ENCODE measurements around the gene NR2C2AP. TPM values are rescaled to one million over a fixed set of nuclear protein-coding genes. Genes with fewer than 3 reads are reported as not detected.

NR2C2AP gene
- total and polyA plus RNA-seq, 2 donors (not counting 1 experiment from before 2014, with no cell fraction given): 3.3 to 4.6 TPM

- Histone ChIP-seq H3K27ac (ENCODE audit: insufficient read depth, low read length) (no peak overlapping the region), H3K4me2 (ENCODE audit: extremely low read depth, insufficient read depth, low read length) (no peak overlapping the region), H3K4me1 (ENCODE audit: control insufficient read depth, extremely low read depth, insufficient read depth, low read length) (peaks cover 2% of the 10 kb centered on the region), H3K4me3 (replicated peaks in 1 of 4; ENCODE audit: control extremely low read depth in 1 of 4, insufficient read depth in 1 of 4, low read depth in 3 of 4, low read length in 4 of 4) (no peak overlapping the region), H3K9ac (ENCODE audit: insufficient read depth, low read length) (no peak overlapping the region), H4K20me1 (ENCODE audit: control insufficient read depth, extremely low read depth, insufficient read depth, low read length) (no peaks in the 10 kb centered on the region), H3K9me3 (ENCODE audit: control insufficient read depth, insufficient read depth, low read depth, low read length) (no peaks in the 10 kb centered on the region), H2AFZ (ENCODE audit: low read length) (no peak overlapping the region), H3K36me3 (ENCODE audit: control insufficient read depth, insufficient read depth, low read length) (peaks cover 3% of the 10 kb centered on the region), H3K79me2 (ENCODE audit: control insufficient read depth, insufficient read depth, low read length) (no peaks in the 10 kb centered on the region), H3K27me3 (ENCODE audit: control insufficient read depth, insufficient read depth, low read length) (no peaks in the 10 kb centered on the region)
- no peak for DNase-seq (ENCODE audit: low read depth in 2 of 2)
- TF ChIP-seq CTCF (conservative IDR thresholded peaks at IDR 0.05 in 1 of 2, IDR thresholded peaks at IDR 0.05 in 1 of 2; ENCODE audit: low read depth in 1 of 2, low read length in 2 of 2) (no peak), EZH2 (IDR thresholded peaks at IDR 0.05; ENCODE audit: low read length, missing control alignments) (no peak)
These were observed 967 bp upstream of the NR2C2AP start for GRCh38 chr19:19204181-19204580.

GRCh38 chr19:19202707-19203011 is 555 bp downstream of the NR2C2AP start:
- peak overlapping the region; percentile 65 for H3K27ac ChIP-seq (ENCODE audit: insufficient read depth, low read length)
- TF ChIP-seq EZH2 (IDR thresholded peaks at IDR 0.05; ENCODE audit: low read length, missing control alignments) (no peak), CTCF (conservative IDR thresholded peaks at IDR 0.05 in 1 of 2, IDR thresholded peaks at IDR 0.05 in 1 of 2; ENCODE audit: low read depth in 1 of 2, low read length in 2 of 2) (no peak)

GRCh38 chr19:19201697-19202630 is 1.2 kb downstream of the NR2C2AP start:
- TF ChIP-seq EZH2 (IDR thresholded peaks at IDR 0.05; ENCODE audit: low read length, missing control alignments) (no peak), CTCF (conservative IDR thresholded peaks at IDR 0.05 in 1 of 2, IDR thresholded peaks at IDR 0.05 in 1 of 2; ENCODE audit: low read depth in 1 of 2, low read length in 2 of 2) (no peak)
- Histone ChIP-seq H3K27ac (ENCODE audit: insufficient read depth, low read length) (no peak overlapping the region), H3K27me3 (ENCODE audit: control insufficient read depth, insufficient read depth, low read length) (no peaks in the 10 kb centered on the region), H3K9ac (ENCODE audit: insufficient read depth, low read length) (no peak overlapping the region), H3K79me2 (ENCODE audit: control insufficient read depth, insufficient read depth, low read length) (no peaks in the 10 kb centered on the region), H3K4me2 (ENCODE audit: extremely low read depth, insufficient read depth, low read length) (peak overlapping the region; percentile 79), H3K36me3 (ENCODE audit: control insufficient read depth, insufficient read depth, low read length) (peaks cover 16% of the 10 kb centered on the region), H3K4me1 (ENCODE audit: control insufficient read depth, extremely low read depth, insufficient read depth, low read length) (peaks cover 2% of the 10 kb centered on the region), H3K9me3 (ENCODE audit: control insufficient read depth, insufficient read depth, low read depth, low read length) (no peaks in the 10 kb centered on the region), H2AFZ (ENCODE audit: low read length) (no peak overlapping the region), H4K20me1 (ENCODE audit: control insufficient read depth, extremely low read depth, insufficient read depth, low read length) (no peaks in the 10 kb centered on the region), H3K4me3 (replicated peaks in 1 of 4; ENCODE audit: control extremely low read depth in 1 of 4, insufficient read depth in 1 of 4, low read depth in 3 of 4, low read length in 4 of 4) (peak overlapping the region; percentile 54 to 73 (median 59))
- no peak for DNase-seq (ENCODE audit: low read depth in 2 of 2)

More at GRCh38 chr19:19202707-19203011, 555 bp downstream of the NR2C2AP start:
- Histone ChIP-seq H3K36me3 (ENCODE audit: control insufficient read depth, insufficient read depth, low read length) (peaks cover 13% of the 10 kb centered on the region), H3K9me3 (ENCODE audit: control insufficient read depth, insufficient read depth, low read depth, low read length) (no peaks in the 10 kb centered on the region), H2AFZ (ENCODE audit: low read length) (no peak overlapping the region), H3K4me1 (ENCODE audit: control insufficient read depth, extremely low read depth, insufficient read depth, low read length) (peaks cover 2% of the 10 kb centered on the region), H3K9ac (ENCODE audit: insufficient read depth, low read length) (peak overlapping the region; percentile 21), H4K20me1 (ENCODE audit: control insufficient read depth, extremely low read depth, insufficient read depth, low read length) (no peaks in the 10 kb centered on the region), H3K27me3 (ENCODE audit: control insufficient read depth, insufficient read depth, low read length) (no peaks in the 10 kb centered on the region), H3K79me2 (ENCODE audit: control insufficient read depth, insufficient read depth, low read length) (no peaks in the 10 kb centered on the region), H3K4me3 (replicated peaks in 1 of 4; ENCODE audit: control extremely low read depth in 1 of 4, insufficient read depth in 1 of 4, low read depth in 3 of 4, low read length in 4 of 4) (peak overlapping the region; percentile 54 to 73 (median 59)), H3K4me2 (ENCODE audit: extremely low read depth, insufficient read depth, low read length) (peak overlapping the region; percentile 79)
- DNase-seq (ENCODE audit: low read depth in 2 of 2): no peak
